ENCODE measurements around the gene TBC1D24.

- TF ChIP-seq CTCF (IDR thresholded peaks at IDR 0.05; ENCODE audit: low read depth, low read length) (no peak), POLR2A (IDR thresholded peaks at IDR 0.05; ENCODE audit: extremely low read depth, insufficient read length) (no peak), MAX (IDR thresholded peaks at IDR 0.05; ENCODE audit: low read depth, low read length) (no peak)
Measured at GRCh38 chr16:2428051-2428783, 46.7 kb upstream of the TBC1D24 start.
